ENCODE results near the gene ZNF473.
"Not testable (repeated sequence)": the region's sequence is repeated elsewhere in the genome, so short reads cannot be mapped to it uniquely, and the experiment has no call there.

ZNF473 gene

DNA sequence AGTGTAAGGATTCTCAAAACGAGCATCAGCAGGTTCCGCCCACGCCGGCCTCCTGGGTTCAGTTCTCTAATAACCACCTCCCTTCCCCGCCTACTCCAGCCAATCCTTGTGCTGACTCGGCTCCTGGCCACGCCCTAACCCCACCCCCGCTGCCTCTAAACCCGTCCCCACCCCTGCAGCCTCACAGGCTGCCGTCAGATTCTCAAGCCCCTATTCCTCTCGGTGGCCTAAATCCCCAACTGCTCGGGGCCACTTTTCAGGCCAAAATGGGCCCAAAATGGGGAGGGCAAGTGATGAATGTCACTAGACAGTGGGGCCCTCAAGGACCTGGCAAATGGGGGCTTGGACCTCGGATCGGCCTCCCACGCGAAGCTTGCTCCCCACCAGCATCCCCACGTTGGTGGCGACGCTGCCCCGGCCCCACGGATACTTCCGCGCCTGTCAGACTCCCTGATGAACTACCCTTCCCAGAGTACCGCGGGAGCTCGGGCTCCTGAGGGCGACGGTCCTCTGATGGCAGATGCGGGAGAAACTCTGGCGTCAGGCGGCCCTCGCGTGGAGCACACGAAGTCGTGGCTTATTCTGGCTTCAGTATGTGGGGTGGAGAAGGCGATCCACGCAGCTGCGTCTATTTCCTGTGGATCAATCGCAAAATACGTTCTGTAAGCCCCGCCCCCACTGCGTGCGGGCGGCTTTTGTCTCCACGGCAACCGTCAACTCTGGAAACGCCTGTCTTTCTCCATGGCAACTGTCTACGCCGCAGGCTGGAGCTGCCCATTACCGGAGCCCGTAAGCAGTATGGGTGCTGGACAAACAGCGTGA is 24.8 kb downstream of the ZNF473 start:
- DNase-seq (ENCODE audit: low spot score): peak; percentile 52

DNA sequence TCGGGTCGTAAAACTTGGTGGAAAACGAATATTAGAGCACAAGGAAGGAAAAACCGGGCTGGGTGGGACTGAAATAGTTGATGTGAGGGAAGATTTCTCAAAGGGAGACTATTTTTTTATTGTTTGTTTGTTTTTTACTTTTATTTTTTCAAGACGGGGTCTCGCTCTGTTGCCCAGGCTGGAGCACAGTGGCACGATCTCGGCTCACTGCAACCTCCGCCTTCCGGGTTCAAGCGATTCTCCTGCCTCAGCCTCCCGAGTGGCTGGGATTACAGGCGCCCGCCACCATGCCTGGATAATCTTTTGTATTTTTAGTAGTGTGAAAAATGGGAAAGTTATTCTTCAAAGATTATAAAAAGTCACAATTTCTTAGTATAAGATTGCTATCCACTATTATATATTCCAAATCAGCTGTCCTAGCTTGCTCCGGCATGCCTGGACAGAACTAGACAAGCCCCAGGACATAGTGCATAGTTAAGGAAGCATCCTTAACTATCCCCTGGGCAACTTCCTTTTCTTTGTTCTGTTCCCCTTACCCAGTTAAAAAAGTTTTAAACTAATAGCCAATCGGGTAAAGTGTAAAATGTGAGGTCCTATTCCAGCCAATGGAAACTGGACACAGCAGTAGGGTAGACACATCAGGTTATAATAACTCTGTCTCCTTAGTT is 25.6 kb downstream of the ZNF473 start:
- not testable (repeated sequence) for DNase-seq (ENCODE audit: low spot score)

DNA sequence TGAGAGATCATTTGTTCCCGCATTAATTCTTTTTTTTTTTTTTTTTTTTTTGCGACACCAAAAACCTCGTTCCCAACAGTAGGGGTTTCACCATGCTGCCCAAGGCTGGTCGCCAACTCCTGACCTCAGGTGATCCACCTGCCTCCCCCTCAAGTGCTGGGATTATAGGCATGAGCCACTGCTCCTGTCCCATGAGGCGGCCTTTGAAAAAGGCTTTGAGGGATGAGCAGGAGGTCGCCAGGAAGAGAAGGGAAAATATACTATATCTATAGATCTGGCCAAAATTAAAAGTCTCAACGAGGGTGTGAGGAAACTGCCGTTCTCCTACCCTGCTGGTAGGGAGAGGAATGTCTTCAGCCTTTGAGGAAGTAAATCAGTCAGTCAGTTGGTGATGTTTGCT is 26.2 kb downstream of the ZNF473 start:
- no peak for DNase-seq (ENCODE audit: low spot score)

DNA sequence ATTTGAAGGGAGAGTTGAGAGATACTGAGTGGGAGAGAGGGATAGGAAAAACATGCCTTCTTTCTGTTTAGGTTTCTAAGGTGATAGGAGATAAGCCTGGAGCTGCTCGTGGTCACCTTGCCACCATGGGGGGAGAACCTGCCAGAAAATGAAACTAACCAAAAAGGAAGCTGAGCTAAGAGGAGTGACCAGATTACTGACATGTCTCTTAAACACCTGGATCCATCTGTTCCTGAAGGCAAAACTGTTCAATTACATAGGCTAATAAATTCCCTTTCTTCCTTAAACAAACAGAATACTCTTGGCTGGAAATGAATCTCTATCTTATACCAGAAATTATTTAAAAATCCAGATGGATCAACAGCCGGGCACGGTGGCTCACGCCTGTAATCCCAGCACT is 27.3 kb downstream of the ZNF473 start:
- DNase-seq (ENCODE audit: low spot score): no peak

DNA sequence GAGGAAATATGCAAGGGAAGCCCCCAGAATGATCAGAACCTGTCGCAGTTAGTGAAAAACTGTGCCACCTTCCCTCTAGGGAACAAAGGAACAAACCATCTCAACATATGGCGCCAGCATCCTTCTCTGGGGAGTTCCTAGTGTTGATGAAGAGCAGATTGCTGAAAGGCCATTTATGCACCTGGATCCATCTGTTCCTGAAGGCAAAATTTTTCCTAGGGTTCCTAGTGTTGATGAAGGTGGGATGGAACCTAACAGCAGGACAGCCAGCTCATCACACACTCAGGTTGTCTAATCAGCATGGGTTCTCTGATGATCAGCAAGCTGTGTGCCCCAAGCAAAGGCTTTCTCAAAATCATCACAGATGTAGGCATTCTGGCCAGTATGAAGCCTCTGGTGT is 32.6 kb downstream of the ZNF473 start:
- no peak for DNase-seq (ENCODE audit: low spot score)

DNA sequence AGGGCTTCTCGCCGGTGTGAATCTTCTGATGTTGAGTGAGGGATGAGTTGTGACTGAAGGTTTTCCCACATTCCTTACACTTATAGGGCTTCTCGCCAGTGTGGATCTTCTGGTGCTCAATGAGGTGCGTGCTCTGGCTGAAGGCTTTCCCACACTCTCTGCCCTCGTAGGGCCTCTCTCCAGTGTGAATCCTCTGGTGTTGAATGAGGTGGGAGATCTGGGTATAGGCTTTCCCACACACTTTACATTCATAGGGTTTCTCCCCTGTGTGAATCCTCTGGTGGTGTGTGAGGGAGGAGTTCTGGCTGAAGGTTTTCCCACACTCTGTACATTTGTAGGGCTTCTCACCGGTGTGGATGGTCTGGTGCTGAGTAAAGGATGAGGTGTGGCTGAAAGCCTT is 33.2 kb downstream of the ZNF473 start:
- no peak for DNase-seq (ENCODE audit: low spot score)

DNA sequence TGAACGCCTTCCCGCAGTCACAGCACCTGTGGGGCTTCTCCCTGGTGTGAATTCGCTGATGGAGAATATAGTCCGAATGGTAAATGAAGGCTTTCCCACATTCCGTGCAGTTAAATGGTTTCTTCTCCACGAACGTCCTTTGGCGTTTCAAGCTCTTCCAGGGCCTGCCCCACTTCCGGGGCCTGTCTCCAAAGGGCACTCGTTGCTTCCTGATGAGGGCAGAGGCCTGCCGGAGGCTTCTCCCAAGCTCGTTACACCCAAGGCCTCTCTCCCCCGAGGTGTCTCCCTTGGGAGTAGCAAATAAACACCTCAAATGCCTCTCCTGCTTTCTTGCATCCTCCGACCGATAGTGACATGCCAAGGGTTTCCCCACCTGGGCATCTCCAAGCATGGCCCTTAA is 34.3 kb downstream of the ZNF473 start:
- no peak for DNase-seq (ENCODE audit: low spot score)

DNA sequence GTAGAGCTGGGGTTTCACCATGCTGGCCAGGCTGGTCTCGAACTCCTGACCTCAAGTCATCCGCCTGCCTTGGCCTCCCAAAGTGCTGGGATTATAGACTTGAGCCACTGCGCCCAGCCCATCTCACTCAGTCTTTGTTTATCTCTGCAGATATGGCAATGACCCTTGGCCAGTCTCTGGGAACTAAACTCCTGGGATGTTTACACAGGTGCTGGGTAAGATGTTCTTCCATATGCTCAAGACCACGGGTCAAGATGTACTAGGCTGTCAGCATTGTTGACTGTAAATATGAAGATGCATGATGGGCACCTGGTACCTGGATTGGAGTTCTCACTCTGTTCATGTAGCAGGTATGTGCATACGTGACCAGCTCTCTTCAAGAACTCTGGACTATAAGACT is 35.8 kb downstream of the ZNF473 start:
- no peak for DNase-seq (ENCODE audit: low spot score)

DNA sequence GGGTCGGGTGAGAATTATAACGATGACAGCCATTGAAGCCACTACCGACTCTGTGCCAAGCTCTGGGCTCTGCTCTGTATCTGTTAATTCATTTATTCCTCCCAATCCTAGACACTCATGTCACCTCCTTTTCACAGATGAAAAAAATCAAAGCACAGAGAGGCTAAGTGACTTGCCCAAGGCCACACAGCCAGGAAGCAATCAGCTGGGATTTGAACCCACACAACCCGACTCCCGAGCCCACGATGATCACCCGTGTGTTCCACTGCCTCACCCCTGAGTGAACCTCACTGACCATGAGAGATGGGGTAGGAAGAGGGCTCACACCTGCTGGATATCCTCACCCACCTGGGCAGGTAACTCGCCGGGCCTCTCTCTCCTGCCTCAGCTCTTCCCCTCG is 40.1 kb downstream of the ZNF473 start:
- no peak for DNase-seq (ENCODE audit: low spot score)

DNA sequence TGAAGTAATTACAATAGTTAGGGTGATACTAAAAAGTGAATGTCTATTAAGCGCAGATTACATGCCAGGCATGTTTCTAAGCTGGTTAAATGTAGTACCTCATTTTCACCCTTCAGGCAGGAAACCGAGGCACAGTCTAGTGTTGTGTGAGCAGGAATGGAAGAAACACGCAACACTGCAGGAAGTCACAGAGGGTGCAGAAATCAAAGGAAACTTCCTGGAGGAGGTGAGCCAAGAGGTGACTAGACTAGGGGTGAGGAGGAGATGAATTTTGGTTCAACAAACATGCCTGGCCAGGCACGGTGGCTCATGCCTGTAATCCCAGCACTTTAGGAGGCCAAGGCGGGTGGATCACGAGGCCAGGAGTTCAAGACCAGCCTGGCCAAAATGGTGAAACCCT is 41.8 kb downstream of the ZNF473 start:
- DNase-seq (ENCODE audit: low spot score): no peak

DNA sequence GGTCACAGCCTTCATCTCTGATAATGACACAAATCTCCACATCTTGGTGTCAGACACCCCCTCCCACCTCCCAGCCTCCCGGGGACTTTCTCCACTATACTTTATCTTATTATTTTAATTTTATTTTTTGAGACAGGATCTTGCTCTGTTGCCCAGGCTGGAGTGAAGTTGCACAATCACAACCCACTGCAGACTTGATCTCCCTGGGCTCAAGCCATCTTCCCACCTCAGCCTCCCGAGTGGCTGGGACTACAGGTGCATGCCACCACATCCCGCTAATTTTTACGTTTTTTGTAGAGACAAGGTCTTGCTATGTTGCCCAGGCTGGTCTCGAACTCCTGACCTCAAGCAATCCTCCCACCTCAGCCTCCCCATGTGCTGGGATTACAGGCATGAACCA is 42.6 kb downstream of the ZNF473 start:
- DNase-seq (ENCODE audit: low spot score): not testable (repeated sequence)

DNA sequence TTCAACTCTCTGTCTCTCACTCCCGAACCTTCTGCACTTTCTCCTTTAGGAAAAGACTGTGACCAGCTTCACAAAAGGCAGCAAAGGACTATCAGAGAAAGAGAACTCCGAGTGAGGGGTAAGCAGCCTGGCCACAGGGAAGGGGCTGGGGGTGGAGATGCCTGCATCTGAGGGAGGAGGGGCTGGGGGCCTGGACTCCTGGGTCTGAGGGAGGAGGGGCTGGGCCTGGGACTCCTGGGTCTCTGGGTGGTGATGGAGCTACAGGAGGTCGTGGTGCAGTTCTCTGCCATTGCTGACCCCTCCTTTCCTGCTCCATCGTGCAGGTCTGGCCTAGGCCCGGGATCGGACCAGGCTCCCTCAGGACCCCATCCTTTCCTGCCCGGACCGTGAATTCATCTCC is 49.3 kb downstream of the ZNF473 start:
- DNase-seq (ENCODE audit: low spot score): not testable (repeated sequence)

DNA sequence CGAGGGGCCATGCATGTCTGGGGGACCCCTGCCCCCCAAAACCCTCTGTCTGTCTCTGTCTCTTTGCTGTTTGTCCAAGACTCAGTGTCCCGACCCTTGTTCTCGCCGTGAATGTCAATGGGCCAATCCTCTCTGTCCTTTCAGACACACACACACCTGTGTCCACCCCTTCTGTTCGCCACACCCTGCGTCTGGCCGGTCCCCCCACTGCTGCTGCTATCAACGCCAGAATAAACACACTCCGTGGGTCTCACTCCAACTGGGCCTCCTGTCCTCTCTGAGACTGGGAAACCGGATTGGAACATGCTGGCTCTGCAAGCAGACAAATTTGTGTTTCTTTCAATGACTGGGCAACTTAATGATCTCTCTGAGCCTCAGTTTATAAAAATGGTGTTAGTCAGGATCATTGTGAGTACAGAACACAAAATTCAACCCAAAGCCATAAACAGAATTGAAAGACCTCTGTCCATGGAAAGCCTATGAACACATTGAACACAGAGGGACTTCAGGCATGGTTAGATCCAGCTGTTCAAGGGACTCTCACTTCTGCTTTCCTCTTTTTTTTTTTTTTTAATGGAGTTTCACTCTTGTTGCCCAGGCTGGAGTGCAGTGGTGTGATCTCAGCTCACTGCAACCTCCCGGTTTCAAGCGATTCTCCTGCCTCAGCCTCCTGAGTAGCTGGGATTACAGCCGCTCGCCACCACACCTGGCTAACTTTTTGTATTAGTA is 50.0 kb downstream of the ZNF473 start:
- not testable (repeated sequence) for DNase-seq (ENCODE audit: low spot score)

DNA sequence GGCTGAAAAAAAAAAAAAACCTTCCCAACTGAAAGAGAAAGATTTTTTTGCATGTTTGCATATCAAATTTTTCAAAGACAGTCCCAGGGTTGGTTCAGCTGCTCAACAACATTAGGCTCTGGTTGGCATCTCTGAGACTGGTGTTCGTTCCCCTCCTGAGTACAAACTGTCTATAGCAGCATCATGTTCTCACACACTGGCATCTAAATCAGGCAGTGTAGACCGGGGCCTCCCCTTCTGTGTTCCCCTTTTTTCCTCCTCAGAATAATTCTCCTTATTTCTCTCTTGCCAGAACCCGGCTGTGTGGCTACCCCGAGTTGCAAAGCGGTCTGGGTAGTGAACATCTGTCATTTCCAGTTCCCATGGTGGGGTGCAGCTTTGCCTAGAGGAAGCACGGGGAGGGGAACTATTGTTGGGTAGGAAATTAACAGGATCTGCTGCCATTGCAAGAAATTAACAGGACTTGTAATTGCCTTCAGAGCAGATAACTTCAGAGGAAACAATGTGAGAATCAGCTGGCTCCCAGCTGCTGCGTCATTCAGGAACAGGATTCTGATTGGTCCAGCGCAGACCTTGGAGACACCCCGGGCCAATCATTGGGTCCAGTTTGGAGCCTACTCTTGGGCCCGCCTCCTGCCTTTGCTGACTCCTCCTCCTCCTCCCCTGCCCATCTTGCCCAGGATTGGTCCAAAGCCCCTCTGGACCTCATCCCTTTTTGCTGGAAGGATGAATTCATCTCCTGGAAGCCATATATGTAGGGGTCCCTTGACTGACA is 51.0 kb downstream of the ZNF473 start:
- DNase-seq (ENCODE audit: low spot score): not testable (repeated sequence)

DNA sequence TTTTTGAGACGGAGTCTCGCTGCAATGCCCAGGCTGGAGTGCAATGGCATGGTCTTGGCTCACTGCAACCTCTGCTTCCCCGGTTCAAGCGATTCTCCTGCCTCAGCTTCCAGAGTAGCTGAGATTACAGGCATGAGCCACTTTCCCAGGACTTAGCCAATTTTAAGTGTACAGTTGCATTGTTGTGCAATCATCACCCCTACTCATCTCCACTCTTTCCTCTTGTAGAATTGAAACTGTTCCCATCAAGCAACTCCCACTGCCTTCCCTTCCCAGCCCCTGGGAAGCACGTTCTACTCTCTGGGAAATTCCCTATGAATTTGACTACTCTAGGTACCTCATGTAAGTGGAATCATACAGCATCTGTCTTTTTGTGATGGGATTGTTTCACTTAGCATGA is 53.2 kb downstream of the ZNF473 start:
- not testable (repeated sequence) for DNase-seq (ENCODE audit: low spot score)

DNA sequence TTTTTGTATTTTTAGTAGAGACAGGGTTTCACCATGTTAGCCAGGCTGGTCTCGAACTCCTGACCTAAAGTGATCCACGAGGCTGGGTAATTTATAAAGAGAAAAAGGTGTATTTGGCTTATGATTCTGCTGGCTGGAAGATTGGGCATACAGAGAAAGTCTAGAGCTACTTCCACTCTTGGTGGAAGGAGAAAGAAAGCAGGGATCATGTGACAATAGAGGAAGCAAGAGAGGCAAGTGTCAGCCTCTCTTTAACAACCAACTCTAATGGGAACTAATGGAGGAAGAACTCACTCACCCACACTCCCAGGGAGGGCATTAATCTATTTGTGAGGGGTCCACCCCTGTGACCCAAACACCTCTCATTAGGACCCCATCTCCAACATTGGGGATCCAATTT is 58.6 kb downstream of the ZNF473 start:
- not testable (repeated sequence) for DNase-seq (ENCODE audit: low spot score)

DNA sequence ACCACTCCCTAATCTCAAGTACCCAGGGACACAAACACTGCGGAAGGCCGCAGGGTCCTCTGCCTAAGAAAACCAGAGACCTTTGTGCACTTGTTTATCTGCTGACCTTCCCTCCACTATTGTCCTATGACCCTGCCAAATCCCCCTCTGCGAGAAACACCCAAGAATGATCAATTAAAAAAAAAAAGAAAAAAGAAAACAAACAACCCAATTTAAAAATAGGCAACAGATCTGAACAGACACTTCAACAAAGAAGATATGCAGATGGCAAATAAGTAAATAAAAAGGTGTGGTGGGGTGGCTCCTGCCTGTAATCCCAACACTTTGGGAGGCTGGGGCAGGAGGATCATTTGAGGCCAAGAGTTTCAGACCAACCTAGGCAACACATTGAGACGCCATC is 61.3 kb downstream of the ZNF473 start:
- DNase-seq (ENCODE audit: low spot score): not testable (repeated sequence)

DNA sequence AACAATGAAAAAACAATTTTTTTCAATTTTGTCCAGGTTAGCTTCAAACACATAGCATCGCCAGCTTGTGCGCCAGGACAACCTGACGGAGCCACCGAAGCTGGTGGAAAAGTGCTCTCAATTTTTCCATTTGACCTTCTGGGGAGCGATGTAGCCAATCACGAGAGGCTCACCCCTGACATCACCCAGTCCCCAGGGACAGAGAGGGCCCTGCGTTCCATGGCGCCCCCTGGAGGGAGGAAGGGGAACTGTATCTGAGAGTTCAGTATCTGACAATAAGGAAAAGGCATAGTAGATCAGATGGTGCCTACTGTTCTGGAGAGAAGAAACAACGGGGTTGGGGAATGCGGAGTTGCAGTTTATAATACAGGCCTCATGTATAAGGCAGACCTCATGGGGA is 64.9 kb downstream of the ZNF473 start:
- not testable (repeated sequence) for DNase-seq (ENCODE audit: low spot score)

DNA sequence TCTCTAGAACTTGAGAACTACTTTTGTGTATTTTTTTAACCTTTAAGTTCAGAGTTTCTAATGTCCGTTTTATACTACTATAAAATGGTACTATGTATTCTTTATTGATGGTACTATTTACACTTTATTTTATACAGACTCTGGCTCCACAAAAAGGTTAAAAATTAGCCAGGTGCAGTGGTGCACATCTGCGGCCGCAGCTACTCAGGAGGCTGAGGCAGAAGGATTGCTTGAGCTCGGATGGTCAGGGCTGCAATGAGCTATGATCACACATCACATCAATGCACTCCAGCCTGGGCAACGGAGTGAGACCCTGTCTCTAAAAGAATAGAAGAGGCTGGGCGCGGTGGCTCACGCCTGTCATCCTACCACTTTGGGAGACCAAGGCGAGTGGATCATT is 66.0 kb downstream of the ZNF473 start:
- not testable (repeated sequence) for DNase-seq (ENCODE audit: low spot score)

DNA sequence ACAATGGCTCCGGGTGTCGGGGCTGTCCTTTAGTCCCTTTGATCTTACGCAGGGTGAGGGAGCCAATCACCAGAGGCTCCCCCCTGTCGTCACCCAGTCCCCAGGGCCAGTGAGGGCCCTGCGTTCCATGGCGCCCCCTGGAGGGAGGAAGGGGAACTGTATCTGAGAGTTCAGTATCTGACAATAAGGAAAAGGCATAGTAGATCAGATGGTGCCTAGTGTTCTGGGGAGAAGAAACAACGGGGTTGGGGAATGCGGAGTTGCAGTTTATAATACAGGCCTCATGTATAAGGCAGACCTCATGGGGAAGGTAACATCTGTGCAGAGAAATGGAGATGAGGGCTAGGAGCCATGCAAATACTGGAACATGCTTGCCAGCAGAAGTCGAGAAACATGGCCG is 66.8 kb downstream of the ZNF473 start:
- not testable (repeated sequence) for DNase-seq (ENCODE audit: low spot score)

DNA sequence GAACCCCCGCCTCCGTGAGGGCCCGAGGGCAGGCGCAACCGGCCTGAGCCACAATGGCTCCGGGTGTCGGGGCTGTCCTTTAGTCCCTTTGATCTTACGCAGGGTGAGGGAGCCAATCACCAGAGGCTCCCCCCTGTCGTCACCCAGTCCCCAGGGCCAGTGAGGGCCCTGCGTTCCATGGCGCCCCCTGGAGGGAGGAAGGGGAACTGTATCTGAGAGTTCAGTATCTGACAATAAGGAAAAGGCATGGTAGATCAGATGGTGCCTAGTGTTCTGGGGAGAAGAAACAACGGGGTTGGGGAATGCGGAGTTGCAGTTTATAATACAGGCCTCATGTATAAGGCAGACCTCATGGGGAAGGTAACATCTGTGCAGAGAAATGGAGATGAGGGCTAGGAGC is 72.1 kb downstream of the ZNF473 start:
- not testable (repeated sequence) for DNase-seq (ENCODE audit: low spot score)

DNA sequence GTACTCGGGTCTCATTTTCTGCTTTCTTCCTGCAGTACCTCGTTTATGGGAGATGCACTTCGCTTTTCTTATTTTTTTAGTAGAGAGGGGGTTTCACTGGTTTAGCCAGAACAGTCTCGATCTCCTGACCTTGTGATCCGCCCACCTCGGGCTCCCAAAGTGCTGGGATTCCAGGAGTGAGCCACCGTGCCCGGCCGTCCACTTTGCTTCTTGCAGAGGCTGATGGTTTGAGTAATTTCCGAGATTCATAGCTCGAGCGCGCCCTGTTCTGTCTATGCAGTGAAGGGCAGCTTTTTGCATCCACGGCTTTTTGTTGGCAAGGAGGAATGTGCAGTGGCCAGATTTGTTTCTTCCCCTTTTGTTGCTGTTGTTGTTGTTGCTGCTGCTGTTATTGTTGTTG is 73.1 kb downstream of the ZNF473 start:
- DNase-seq (ENCODE audit: low spot score): not testable (repeated sequence)
